Smooth muscle cell (in vitro differentiated cells): ENCODE results near the gene SUGP2. TPM values are rescaled to one million over a fixed set of nuclear protein-coding genes. Genes with fewer than 3 reads are reported as not detected.
"Not testable (repeated sequence)": the region's sequence is repeated elsewhere in the genome, so short reads cannot be mapped to it uniquely, and the experiment has no call there.

Source experiments
- DNase-seq: peaks from one replicate; lab custom pipeline; 2025; ENCODE audit not compliant: unreplicated experiment; lab: John Stamatoyannopoulos, UW
- H2AFZ ChIP-seq: fragments of 200-600 bp; sonication (generic); 2 replicates; pipeline ENCODE4 v1.6.0; 2016; ENCODE audit warnings: antibody characterized with exemption, low read depth, mild to moderate bottlenecking
- H3F3A ChIP-seq: fragments of 200-600 bp; sonication (generic); 2 replicates; pipeline ENCODE4 v1.6.0; 2017; ENCODE audit warnings: antibody characterized with exemption, low read depth
- H3K27ac ChIP-seq: fragments of 200-600 bp; sonication (generic); 2 replicates; pipeline ENCODE4 v1.5.1; 2016; ENCODE audit warnings: low read depth, mild to moderate bottlenecking
- H3K27me3 ChIP-seq: fragments of 200-600 bp; sonication (generic); 2 replicates; pipeline ENCODE4 v1.6.1; 2016; ENCODE audit warnings: low read depth, mild to moderate bottlenecking
- H3K36me3 ChIP-seq: fragments of 200-600 bp; sonication (generic); 2 replicates; pipeline ENCODE4 v1.5.1; 2016; ENCODE audit warnings: low read depth
- H3K4me1 ChIP-seq: fragments of 200-600 bp; sonication (generic); 2 replicates; pipeline ENCODE4 v1.5.1; 2016; ENCODE audit warnings: low read depth
- H3K4me2 ChIP-seq: fragments of 200-600 bp; sonication (generic); 2 replicates; pipeline ENCODE4 v1.6.0; 2016; ENCODE audit warnings: mild to moderate bottlenecking
- H3K4me3 ChIP-seq: fragments of 200-600 bp; sonication (generic); 2 replicates; pipeline ENCODE4 v1.5.1; 2016; ENCODE audit warnings: mild to moderate bottlenecking
- H3K79me2 ChIP-seq: fragments of 200-600 bp; sonication (generic); 2 replicates; pipeline ENCODE4 v1.6.0; 2016; ENCODE audit warnings: low read depth, mild to moderate bottlenecking
- H3K9ac ChIP-seq: fragments of 200-600 bp; sonication (generic); 2 replicates; pipeline ENCODE4 v1.6.0; 2016; ENCODE audit warnings: low read depth
- H3K9me3 ChIP-seq: fragments of 200-600 bp; sonication (generic); replicated peaks from 2 replicates; pipeline ENCODE4 v1.5.1; 2016; ENCODE audit warnings: low read depth
- H4K20me1 ChIP-seq: fragments of 200-600 bp; sonication (generic); 2 replicates; pipeline ENCODE4 v1.6.0; 2016; ENCODE audit warnings: low read depth
- CTCF ChIP-seq: fragments of 200-600 bp; sonication (generic); IDR thresholded peaks from 2 replicates; pipeline ENCODE4 v1.5.1; 2017; ENCODE audit warnings: borderline replicate concordance, mild to moderate bottlenecking, antibody characterized with exemption; ENCODE audit not compliant: insufficient read depth, poor library complexity, severe bottlenecking
- WGBS: methylation state at CpG from one replicate; pipeline ENCODE4 v1.1.7; 2016; ENCODE audit warnings: low lambda C conversion rate; 5-methylcytosine and 5-hydroxymethylcytosine counted together
- polyA plus RNA-seq: library from polyadenylated mRNA; unstranded; fragments of >200 nt; fragmentation: Nextera tagmentation; extraction: Ambion mirVana; gene quantifications from 2 replicates; pipeline ENCODE4 v1.2.1, GENCODE V29; 2016
- total RNA-seq: library from RNA; depleted of rRNA; stranded (reverse); fragments of >200 nt; gene quantifications from 2 replicates; pipeline ENCODE4 v1.2.3, GENCODE V29; 2014

SUGP2 gene
- total and polyA plus RNA-seq, 2 experiments from 2014 or later: 42.2 to 47.6 TPM

- Histone ChIP-seq H3K9me3 (no peaks in the 10 kb centered on the region), H2AFZ (no peak overlapping the region), H3K27ac (no peak overlapping the region), H3K27me3 (peaks cover 20% of the 10 kb centered on the region), H4K20me1 (no peaks in the 10 kb centered on the region), H3F3A (no peaks in the 10 kb centered on the region), H3K79me2 (no peaks in the 10 kb centered on the region), H3K4me3 (no peak overlapping the region), H3K9ac (no peak overlapping the region), H3K36me3 (no peaks in the 10 kb centered on the region), H3K4me1 (no peaks in the 10 kb centered on the region), H3K4me2 (no peak overlapping the region)
- DNase-seq: no peak
- WGBS: 43% methylated on average over 17 of the region's 26 CpGs
- TF ChIP-seq CTCF: no peak
These were observed 71.3 kb downstream of the SUGP2 start for GRCh38 chr19:18961767-18962620.

DNA sequence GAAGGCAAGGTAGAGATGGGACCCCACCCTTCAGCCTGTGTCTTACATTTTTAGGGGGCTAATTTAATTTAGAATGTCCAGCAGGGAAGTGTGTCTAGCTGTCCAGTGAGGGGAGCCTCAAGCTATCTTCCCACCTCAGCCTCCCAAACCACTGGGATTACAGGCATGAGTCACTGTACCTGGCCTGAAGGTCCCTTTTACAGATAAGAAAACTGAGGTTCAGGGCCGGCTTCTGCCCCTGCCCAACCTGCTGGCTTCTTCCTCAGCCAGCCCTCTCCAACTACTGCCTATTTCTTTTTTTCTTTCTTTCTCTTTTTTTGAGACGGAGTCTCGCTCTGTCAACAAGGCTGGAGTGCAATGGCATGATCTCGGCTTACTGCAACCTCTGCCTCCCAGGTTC is 72.9 kb downstream of the SUGP2 start:
- WGBS: 91% methylated on average over 4 of the region's 4 CpGs
- Histone ChIP-seq H3K27ac (no peak overlapping the region), H2AFZ (no peak overlapping the region), H4K20me1 (no peaks in the 10 kb centered on the region), H3K79me2 (no peaks in the 10 kb centered on the region), H3F3A (no peaks in the 10 kb centered on the region), H3K36me3 (no peaks in the 10 kb centered on the region), H3K4me2 (no peak overlapping the region), H3K4me1 (no peaks in the 10 kb centered on the region), H3K9me3 (no peaks in the 10 kb centered on the region), H3K4me3 (no peak overlapping the region), H3K9ac (no peak overlapping the region), H3K27me3 (peaks cover 20% of the 10 kb centered on the region)
- no peak for DNase-seq
- no peak for TF ChIP-seq CTCF

DNA sequence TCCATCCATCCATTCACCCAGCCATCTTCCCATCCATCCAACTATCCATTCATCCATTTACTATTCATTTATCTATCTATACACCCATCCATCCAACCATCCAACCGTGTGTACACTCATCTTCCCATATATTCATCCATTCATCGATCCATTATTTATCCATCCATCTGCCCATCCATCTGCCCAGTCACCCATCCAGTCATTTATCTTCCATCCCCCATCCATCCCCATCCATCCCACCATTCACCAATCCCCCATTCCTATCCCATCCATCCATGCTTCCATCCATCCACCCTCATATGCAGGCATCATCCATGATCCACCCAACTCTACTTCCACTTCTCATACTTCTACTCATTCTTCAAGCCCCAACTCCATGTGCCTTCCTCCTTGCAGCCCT is 78.3 kb downstream of the SUGP2 start:
- no peaks in the 10 kb centered on the region for H3K9me3 ChIP-seq
- H3K4me1 ChIP-seq: no peaks in the 10 kb centered on the region
- H3K27ac ChIP-seq: no peak overlapping the region
- no peaks in the 10 kb centered on the region for H4K20me1 ChIP-seq
- no peak for TF ChIP-seq CTCF
- H2AFZ ChIP-seq: no peak overlapping the region
- H3K79me2 ChIP-seq: no peaks in the 10 kb centered on the region
- no peak for DNase-seq
- H3K4me2 ChIP-seq: no peak overlapping the region
- no peak overlapping the region for H3K4me3 ChIP-seq
- H3F3A ChIP-seq: no peaks in the 10 kb centered on the region
- H3K36me3 ChIP-seq: no peaks in the 10 kb centered on the region
- H3K27me3 ChIP-seq: peaks cover 5% of the 10 kb centered on the region
- no peak overlapping the region for H3K9ac ChIP-seq
- 100% methylated on average over 2 of the region's 2 CpGs for WGBS

- no peak for TF ChIP-seq CTCF
- no peaks in the 10 kb centered on the region for H4K20me1 ChIP-seq
- H3K27me3 ChIP-seq: peaks cover under 1% of the 10 kb centered on the region
- H3F3A ChIP-seq: no peaks in the 10 kb centered on the region
- no peak overlapping the region for H2AFZ ChIP-seq
- no peaks in the 10 kb centered on the region for H3K79me2 ChIP-seq
- H3K9ac ChIP-seq: no peak overlapping the region
- H3K36me3 ChIP-seq: no peaks in the 10 kb centered on the region
- no peak overlapping the region for H3K4me3 ChIP-seq
- H3K4me2 ChIP-seq: no peak overlapping the region
- WGBS: 80% methylated on average over 1 of the region's 3 CpGs
- DNase-seq: no peak
- H3K9me3 ChIP-seq: no peaks in the 10 kb centered on the region
- no peaks in the 10 kb centered on the region for H3K4me1 ChIP-seq
- no peak overlapping the region for H3K27ac ChIP-seq
These were observed 79.2 kb downstream of the SUGP2 start for GRCh38 chr19:18954094-18954493.

GRCh38 chr19:18952364-18953003 is 80.8 kb downstream of the SUGP2 start:
- WGBS: 75% methylated on average over 17 of the region's 17 CpGs
- not testable (repeated sequence) for H4K20me1 ChIP-seq, H3K9me3 ChIP-seq, H3K27me3 ChIP-seq, H3K36me3 ChIP-seq, H3K27ac ChIP-seq, H3K4me2 ChIP-seq, H3K9ac ChIP-seq, H3K79me2 ChIP-seq, H3K4me1 ChIP-seq, DNase-seq, H3F3A ChIP-seq, H2AFZ ChIP-seq, H3K4me3 ChIP-seq
